Measurements from ENCODE around the gene WDR1.

DNA sequence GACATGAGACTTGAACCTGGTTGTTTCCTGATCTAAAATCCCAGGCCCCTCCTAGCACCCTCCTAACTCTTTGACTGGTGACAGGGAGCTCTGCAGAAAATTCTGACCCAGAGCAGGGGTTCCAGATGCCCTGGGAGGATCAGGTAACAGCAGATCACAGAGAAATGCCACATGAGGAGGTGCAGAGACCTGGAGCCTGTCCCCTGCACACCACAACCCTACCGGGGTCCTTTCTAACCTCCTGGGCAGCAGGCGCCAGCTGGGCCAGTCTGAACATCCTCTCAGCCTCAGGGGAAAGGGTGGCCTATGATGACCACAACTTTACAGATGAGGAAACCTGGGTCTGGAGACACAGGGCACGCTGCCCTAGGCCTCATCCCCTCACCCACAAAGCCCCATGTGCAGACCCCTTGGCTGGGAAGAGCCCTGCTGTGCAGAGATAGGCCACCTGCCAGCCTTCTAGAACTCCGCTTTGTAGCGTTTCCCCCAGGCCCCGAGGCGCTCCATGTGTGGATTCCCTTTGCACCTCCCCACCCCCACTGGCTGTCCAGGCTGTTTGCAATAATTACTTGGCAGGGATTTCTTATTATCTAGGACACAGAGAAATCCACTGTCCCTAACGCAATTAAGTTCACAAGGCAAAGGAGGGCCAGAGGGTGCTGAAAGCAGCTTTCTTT is 36.5 kb downstream of the WDR1 start:
- TF ChIP-seq, protein P1, sequence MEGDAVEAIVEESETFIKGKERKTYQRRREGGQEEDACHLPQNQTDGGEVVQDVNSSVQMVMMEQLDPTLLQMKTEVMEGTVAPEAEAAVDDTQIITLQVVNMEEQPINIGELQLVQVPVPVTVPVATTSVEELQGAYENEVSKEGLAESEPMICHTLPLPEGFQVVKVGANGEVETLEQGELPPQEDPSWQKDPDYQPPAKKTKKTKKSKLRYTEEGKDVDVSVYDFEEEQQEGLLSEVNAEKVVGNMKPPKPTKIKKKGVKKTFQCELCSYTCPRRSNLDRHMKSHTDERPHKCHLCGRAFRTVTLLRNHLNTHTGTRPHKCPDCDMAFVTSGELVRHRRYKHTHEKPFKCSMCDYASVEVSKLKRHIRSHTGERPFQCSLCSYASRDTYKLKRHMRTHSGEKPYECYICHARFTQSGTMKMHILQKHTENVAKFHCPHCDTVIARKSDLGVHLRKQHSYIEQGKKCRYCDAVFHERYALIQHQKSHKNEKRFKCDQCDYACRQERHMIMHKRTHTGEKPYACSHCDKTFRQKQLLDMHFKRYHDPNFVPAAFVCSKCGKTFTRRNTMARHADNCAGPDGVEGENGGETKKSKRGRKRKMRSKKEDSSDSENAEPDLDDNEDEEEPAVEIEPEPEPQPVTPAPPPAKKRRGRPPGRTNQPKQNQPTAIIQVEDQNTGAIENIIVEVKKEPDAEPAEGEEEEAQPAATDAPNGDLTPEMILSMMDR (IDR thresholded peaks at IDR 0.05): no peak
- no peak for TF ChIP-seq POLR2A (IDR thresholded peaks at IDR 0.05)

Data from upper lobe of left lung (tissue), 4 donors.